GM23248 (cell line): Measurements from ENCODE around the gene IFT57. TPM values are rescaled to one million over a fixed set of nuclear protein-coding genes. Genes with fewer than 3 reads are reported as not detected.

Experiments
- DNase-seq: peaks from one replicate; pipeline ENCODE4 v3.0.0-alpha.2; 2015
- H2AFZ ChIP-seq: fragments of 200-600 bp; sonication (generic); 2 replicates; pipeline ENCODE4 v1.6.1; 2016; ENCODE audit warnings: antibody characterized with exemption
- H3F3A ChIP-seq: fragments of 200-600 bp; sonication (generic); 2 replicates; pipeline ENCODE4 v1.6.1; 2016; ENCODE audit warnings: mild to moderate bottlenecking, antibody characterized with exemption, mixed run types; ENCODE audit not compliant: insufficient read depth
- H3K27ac ChIP-seq: fragments of 200-600 bp; sonication (generic); 2 replicates; pipeline ENCODE4 v1.5.1; 2016; ENCODE audit warnings: mild to moderate bottlenecking
- H3K27me3 ChIP-seq: fragments of 200-600 bp; sonication (generic); replicated peaks from 2 replicates; pipeline ENCODE4 v1.6.1; 2016; ENCODE audit warnings: mild to moderate bottlenecking; ENCODE audit not compliant: insufficient read depth
- H3K36me3 ChIP-seq: fragments of 200-600 bp; sonication (generic); 2 replicates; pipeline ENCODE4 v1.6.1; 2016; ENCODE audit warnings: low read depth, mild to moderate bottlenecking
- H3K4me1 ChIP-seq: fragments of 200-600 bp; sonication (generic); 2 replicates; pipeline ENCODE4 v1.6.1; 2016; ENCODE audit warnings: mild to moderate bottlenecking; ENCODE audit not compliant: insufficient read depth
- H3K4me2 ChIP-seq: fragments of 200-600 bp; sonication (generic); one replicate; pipeline ENCODE4 v1.6.1; 2016; ENCODE audit warnings: mild to moderate bottlenecking; ENCODE audit not compliant: unreplicated experiment
- H3K4me3 ChIP-seq: fragments of 200-600 bp; sonication (generic); 2 replicates; pipeline ENCODE4 v1.5.1; 2016; ENCODE audit warnings: mild to moderate bottlenecking
- H3K79me2 ChIP-seq: fragments of 200-600 bp; sonication (generic); 2 replicates; pipeline ENCODE4 v1.6.1; 2016; ENCODE audit warnings: mild to moderate bottlenecking; ENCODE audit not compliant: insufficient read depth
- H3K9ac ChIP-seq: fragments of 200-600 bp; sonication (generic); 2 replicates; pipeline ENCODE4 v1.6.1; 2016; ENCODE audit warnings: mild to moderate bottlenecking
- H3K9me2 ChIP-seq: fragments of 200-600 bp; sonication (generic); 2 replicates; pipeline ENCODE4 v1.6.1; 2016; ENCODE audit warnings: mixed run types, mild to moderate bottlenecking, moderate library complexity; ENCODE audit not compliant: insufficient read depth
- H3K9me3 ChIP-seq: fragments of 200-600 bp; sonication (generic); one replicate; pipeline ENCODE4 v1.6.1; 2017; ENCODE audit warnings: low read depth
- H4K20me1 ChIP-seq: fragments of 200-600 bp; sonication (generic); 2 replicates; pipeline ENCODE4 v1.6.0; 2016; ENCODE audit not compliant: insufficient read depth
- EZH2 ChIP-seq: fragments of 200-600 bp; sonication (generic); IDR thresholded peaks from 2 replicates; pipeline ENCODE4 v1.6.1; 2018; ENCODE audit warnings: antibody characterized with exemption, mild to moderate bottlenecking; ENCODE audit not compliant: insufficient read depth, poor library complexity, severe bottlenecking
- EZH2phosphoT487 ChIP-seq: fragments of 200-600 bp; sonication (generic); IDR thresholded peaks from 2 replicates; pipeline ENCODE4 v1.6.1; 2018; ENCODE audit warnings: antibody characterized with exemption, moderate library complexity, mild to moderate bottlenecking, low read depth; ENCODE audit not compliant: insufficient read depth
- WGBS, 2 experiments: methylation state at CpG; one replicate each; pipeline ENCODE4 v1.1.6; 2015 to 2017; ENCODE audit warnings: low lambda C conversion rate in 2 of 2, low coverage in 1 of 2; ENCODE audit errors: missing lambda C conversion rate in 2 of 2; 5-methylcytosine and 5-hydroxymethylcytosine counted together
- in situ Hi-C: fragments of 300-500 bp; cut with MboI; formaldehyde crosslinking; loops from 2 replicates; pipeline ENCODE4 v1.15.0; 2020
- polyA plus RNA-seq: library from polyadenylated mRNA; unstranded; fragments of >200 nt; fragmentation: Nextera tagmentation; extraction: Ambion mirVana; gene quantifications from 2 replicates; pipeline ENCODE4 v1.2.1, GENCODE V29; 2016
- total RNA-seq: library from RNA; depleted of rRNA; stranded (reverse); fragments of >200 nt; shearing (Covaris generic); gene quantifications from 2 replicates; pipeline ENCODE4 v1.2.3, GENCODE V29; 2014

Gene IFT57
- total and polyA plus RNA-seq, 2 experiments from 2014 or later, result 68.5 to 84.9 TPM

DNA sequence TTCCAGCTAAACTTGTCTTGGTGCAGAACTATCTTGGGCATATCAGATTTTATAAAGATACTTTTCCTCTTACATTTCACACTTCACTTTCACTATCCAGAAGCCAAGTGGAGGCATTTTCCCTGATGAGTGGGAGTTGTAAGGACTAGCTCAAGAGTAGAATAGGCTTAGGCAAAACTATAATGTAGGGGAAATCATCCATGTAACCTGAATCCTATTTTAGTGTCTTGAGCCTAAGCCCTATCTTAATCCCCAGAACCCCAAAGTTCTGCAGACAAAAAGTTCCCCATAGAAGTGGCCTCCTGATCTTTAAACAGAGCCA is 89.2 kb downstream of the IFT57 start:
- Histone ChIP-seq H3K9me3 (no peaks in the 10 kb centered on the region), H2AFZ (peak overlapping the region; percentile 1; the same call in 1 of the 2 replicates), H3F3A (peaks cover 37% of the 10 kb centered on the region), H3K4me1 (peaks cover 35% of the 10 kb centered on the region), H3K27ac (no peak overlapping the region), H3K9me2 (no peaks in the 10 kb centered on the region), H3K4me2 (peak overlapping the region; percentile 67), H3K4me3 (peak overlapping the region; percentile 36), H3K27me3 (no peaks in the 10 kb centered on the region), H4K20me1 (no peaks in the 10 kb centered on the region), H3K79me2 (no peaks in the 10 kb centered on the region), H3K9ac (no peak overlapping the region), H3K36me3 (no peaks in the 10 kb centered on the region)
- TF ChIP-seq EZH2 (no peak), EZH2phosphoT487 (no peak)
- no peak for DNase-seq
- in situ Hi-C loops, result no loop called here

DNA sequence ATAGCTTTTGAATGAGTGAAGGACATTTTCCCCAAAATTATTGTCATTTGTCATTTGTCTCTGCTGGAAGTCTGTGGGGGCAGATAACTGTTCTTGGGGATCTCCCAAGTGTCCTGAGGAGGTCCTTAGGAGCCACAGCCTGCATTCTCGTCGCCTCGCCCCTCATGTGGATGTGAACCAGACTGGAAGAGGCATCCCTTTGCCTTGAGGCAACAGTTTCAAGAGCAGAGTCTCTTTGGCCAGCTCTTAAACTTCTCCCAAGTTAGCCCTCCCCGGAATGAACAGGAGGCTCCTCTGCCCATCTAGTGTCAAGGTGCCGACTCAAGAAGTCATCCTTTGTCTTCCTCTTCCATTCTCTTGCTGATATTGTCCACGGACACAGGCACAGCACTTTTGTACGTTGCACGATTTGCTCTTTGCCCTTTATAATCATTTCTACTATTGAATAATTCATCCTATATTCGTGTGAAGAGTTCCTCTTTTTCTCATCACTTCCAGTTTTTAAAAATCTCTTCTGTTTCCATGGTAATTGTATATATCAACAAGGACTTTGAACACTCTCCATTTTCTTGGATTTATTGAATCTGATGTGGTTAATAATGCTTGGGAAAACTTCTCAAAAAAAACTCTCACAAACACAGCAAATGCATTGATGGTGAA is 90.6 kb downstream of the IFT57 start:
- peak overlapping the region; percentile 40; the same call in 1 of the 2 replicates for H3K9ac ChIP-seq
- in situ Hi-C loops, result no loop called here
- WGBS, 2 experiments, result 8 to 10% methylated on average over 9 of the region's 9 CpGs
- no peaks in the 10 kb centered on the region for H3K9me3 ChIP-seq
- DNase-seq, result peak; percentile 30
- no peaks in the 10 kb centered on the region for H3K9me2 ChIP-seq
- peak overlapping the region; percentile 22; the same call in 1 of the 2 replicates for H2AFZ ChIP-seq
- no peaks in the 10 kb centered on the region for H3K79me2 ChIP-seq
- no peaks in the 10 kb centered on the region for H4K20me1 ChIP-seq
- peaks cover 35% of the 10 kb centered on the region for H3K4me1 ChIP-seq
- H3K27ac ChIP-seq, result peak overlapping the region; percentile 68
- H3K4me3 ChIP-seq, result peak overlapping the region; percentile 40
- no peaks in the 10 kb centered on the region for H3K36me3 ChIP-seq
- H3F3A ChIP-seq, result peaks cover 37% of the 10 kb centered on the region
- H3K27me3 ChIP-seq, result no peaks in the 10 kb centered on the region
- peak overlapping the region; percentile 73 for H3K4me2 ChIP-seq
- TF ChIP-seq EZH2phosphoT487 (no peak), EZH2 (no peak)

GRCh38 chr3:108130701-108131474 is 91.3 kb downstream of the IFT57 start:
- Histone ChIP-seq H3K4me1 (peaks cover 35% of the 10 kb centered on the region), H3K79me2 (no peaks in the 10 kb centered on the region), H3K4me3 (peak overlapping the region; percentile 40), H3K9me2 (no peaks in the 10 kb centered on the region), H2AFZ (no peak overlapping the region; the same call in 1 of the 2 replicates), H3K36me3 (no peaks in the 10 kb centered on the region), H3K9me3 (no peaks in the 10 kb centered on the region), H3K9ac (peak overlapping the region; percentile 40; the same call in 1 of the 2 replicates), H3F3A (peaks cover 37% of the 10 kb centered on the region), H3K4me2 (peak overlapping the region; percentile 73), H3K27me3 (no peaks in the 10 kb centered on the region), H3K27ac (peak overlapping the region; percentile 68), H4K20me1 (no peaks in the 10 kb centered on the region)
- peak; percentile 94 for DNase-seq
- TF ChIP-seq EZH2 (no peak), EZH2phosphoT487 (no peak)
- in situ Hi-C loops, result no loop called here

DNA sequence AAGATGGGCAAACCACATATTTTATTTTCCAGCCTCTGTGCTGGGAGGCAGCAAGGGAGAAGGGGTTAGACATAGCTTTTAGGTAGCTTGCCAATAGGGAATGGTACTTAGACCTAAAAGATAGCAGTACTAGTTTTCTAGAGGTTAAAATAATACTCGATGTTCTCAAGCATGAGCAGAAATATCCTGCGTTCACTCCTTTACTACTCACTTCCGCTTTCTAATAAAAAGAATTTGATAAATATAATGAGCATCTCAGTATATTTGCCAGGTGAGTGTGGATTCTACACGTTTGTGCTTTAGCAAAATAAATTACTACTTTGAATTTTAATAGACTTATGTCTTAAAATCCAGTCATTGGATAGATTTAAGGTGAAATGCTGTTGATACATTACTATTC is 92.0 kb downstream of the IFT57 start:
- Histone ChIP-seq H3K9ac (no peak overlapping the region), H3K4me2 (peak overlapping the region; percentile 46), H2AFZ (no peak overlapping the region), H3K4me3 (0 out of 2 replicates have a peak overlapping the region, but pooled peaks have one; percentile 8), H3K9me2 (no peaks in the 10 kb centered on the region), H3K4me1 (peaks cover 35% of the 10 kb centered on the region), H3K27me3 (no peaks in the 10 kb centered on the region), H3K9me3 (no peaks in the 10 kb centered on the region), H3K79me2 (no peaks in the 10 kb centered on the region), H3K36me3 (no peaks in the 10 kb centered on the region), H4K20me1 (no peaks in the 10 kb centered on the region), H3K27ac (peak overlapping the region; percentile 68), H3F3A (peaks cover 37% of the 10 kb centered on the region)
- 79 to 91% methylated on average over 4 of the region's 4 CpGs for WGBS, 2 experiments
- no peak for DNase-seq
- no peak for TF ChIP-seq EZH2
- TF ChIP-seq EZH2phosphoT487, result no peak
- in situ Hi-C loops, result no loop called here
